CD4-positive, CD25-positive, alpha-beta regulatory T cell (primary cell): ENCODE results near the gene FAM53B. TPM values are rescaled to one million over a fixed set of nuclear protein-coding genes. Genes with fewer than 3 reads are reported as not detected.

Experiments
- ATAC-seq, 2 donors: fragments of 150-1000 bp; cut with Tn5 transposase; one replicate each; pipeline ENCODE4 v1.10.0; 2021; ENCODE audit warnings: low read depth in 2 of 2, moderate number of reproducible peaks in 2 of 2, moderate library complexity in 1 of 2
- DNase-seq, 3 donors: peaks; one replicate each; pipeline versions ENCODE4 v3.0.0 to v3.0.0-alpha.2; 2012 to 2022; ENCODE audit warnings: mixed read lengths in 1 of 3
- H3K27ac ChIP-seq: one replicate; pipeline ENCODE4 v1.7.0; 2013; ENCODE audit warnings: mild to moderate bottlenecking, low read length; ENCODE audit not compliant: insufficient read depth, poor library complexity, severe bottlenecking
- H3K27me3 ChIP-seq: one replicate; pipeline ENCODE4 v1.7.0; 2013; ENCODE audit warnings: low read length; ENCODE audit not compliant: control insufficient read depth, insufficient read depth
- H3K36me3 ChIP-seq: one replicate; pipeline ENCODE4 v1.7.0; 2013; ENCODE audit warnings: mild to moderate bottlenecking, low read length, moderate library complexity; ENCODE audit not compliant: control insufficient read depth, insufficient read depth
- H3K4me1 ChIP-seq: 2 replicates; pipeline ENCODE4 v1.7.0; 2013; ENCODE audit warnings: mild to moderate bottlenecking, low read length; ENCODE audit not compliant: insufficient read depth, control insufficient read depth, poor library complexity, severe bottlenecking
- H3K4me3 ChIP-seq: one replicate; pipeline ENCODE4 v1.7.0; 2013; ENCODE audit warnings: low read depth, mild to moderate bottlenecking, low read length, moderate library complexity
- H3K9me3 ChIP-seq, 2 experiments: 1 replicate in 1 of 2; 2 replicates in 1 of 2; pipeline ENCODE4 v1.7.0; 2013; ENCODE audit warnings: low read length in 2 of 2, mild to moderate bottlenecking in 1 of 2, moderate library complexity in 1 of 2; ENCODE audit not compliant: control insufficient read depth in 2 of 2
- H3K27ac Mint-ChIP-seq, 3 donors: one replicate each; pipeline ENCODE4 v1.8.0; 2020 to 2022; ENCODE audit warnings: mild to moderate bottlenecking in 3 of 3, mixed read lengths in 3 of 3, moderate library complexity in 2 of 3
- H3K27me3 Mint-ChIP-seq: one replicate; pipeline ENCODE4 v1.8.0; 2022; ENCODE audit warnings: mild to moderate bottlenecking, mixed read lengths
- H3K36me3 Mint-ChIP-seq: one replicate; pipeline ENCODE4 v1.8.0; 2020; ENCODE audit warnings: mixed read lengths
- H3K4me1 Mint-ChIP-seq, 4 donors: one replicate each; pipeline ENCODE4 v1.8.0; 2020 to 2022; ENCODE audit warnings: mixed read lengths in 4 of 4, mild to moderate bottlenecking in 1 of 4
- H3K4me3 Mint-ChIP-seq, 4 donors: one replicate each; pipeline ENCODE4 v1.8.0; 2020 to 2022; ENCODE audit warnings: mild to moderate bottlenecking in 4 of 4, mixed read lengths in 4 of 4, moderate library complexity in 3 of 4
- H3K9me3 Mint-ChIP-seq, 7 donors: one replicate each; pipeline ENCODE4 v1.8.0; 2020 to 2022; ENCODE audit warnings: mixed read lengths in 7 of 7, mild to moderate bottlenecking in 3 of 7, moderate library complexity in 2 of 7
- polyA plus RNA-seq, 4 donors: library from polyadenylated mRNA; unstranded; fragments of 300-500 nt; fragmentation: Illumina TruSeq; gene quantifications; one replicate each; pipeline ENCODE4 v1.2.3, GENCODE V29; 2021
- total RNA-seq: library from RNA; stranded (reverse); gene quantifications from one replicate; pipeline ENCODE4 v1.2.3, GENCODE V29; 2022

The FAM53B gene
- total and polyA plus RNA-seq, 5 donors from 2014 or later: 5.8 to 116 (median 15.0) TPM

- peaks cover 27 to 99% (median 80%) of the 10 kb centered on the region in 4 donors for H3K4me1 Mint-ChIP-seq
- H3K4me1 ChIP-seq: peaks cover 100% of the 10 kb centered on the region
- no peak for DNase-seq
- H3K36me3 Mint-ChIP-seq: peaks cover 4% of the 10 kb centered on the region
- H3K27me3 Mint-ChIP-seq: peaks cover 4% of the 10 kb centered on the region
- H3K36me3 ChIP-seq: no peaks in the 10 kb centered on the region
- peak overlapping the region; percentile 97 for H3K27ac ChIP-seq
- H3K9me3 ChIP-seq: no peaks in the 10 kb centered on the region
- no peaks in the 10 kb centered on the region for H3K27me3 ChIP-seq
- peak overlapping the region; percentile 63 for H3K4me3 ChIP-seq
- peak overlapping the region; percentile 73 to 88 (median 85) for H3K4me3 Mint-ChIP-seq
- H3K27ac Mint-ChIP-seq: peak overlapping the region; percentile 97 to 99 (median 99)
- H3K9me3 Mint-ChIP-seq: no peaks in the 10 kb centered on the region
- no peak for ATAC-seq
Measured at GRCh38 chr10:124723826-124724225, 20.4 kb downstream of the FAM53B start.

- H3K27ac Mint-ChIP-seq: peak overlapping the region; percentile 97 to 99 (median 99)
- Histone ChIP-seq H3K4me3 (peak overlapping the region; percentile 63), H3K4me1 (peaks cover 100% of the 10 kb centered on the region), H3K36me3 (no peaks in the 10 kb centered on the region), H3K27me3 (no peaks in the 10 kb centered on the region), H3K27ac (peak overlapping the region; percentile 97), H3K9me3 (no peaks in the 10 kb centered on the region)
- ATAC-seq (peak; percentile 7 to 15), DNase-seq (peak; percentile 33 to 74 (median 56))
- no peaks in the 10 kb centered on the region for H3K9me3 Mint-ChIP-seq
- peaks cover 24 to 99% (median 78%) of the 10 kb centered on the region in 4 donors for H3K4me1 Mint-ChIP-seq
- H3K27me3 Mint-ChIP-seq: peaks cover 6% of the 10 kb centered on the region
- H3K4me3 Mint-ChIP-seq: peak overlapping the region; percentile 73 to 88 (median 85)
- no peaks in the 10 kb centered on the region for H3K36me3 Mint-ChIP-seq
Measured at GRCh38 chr10:124722798-124723783, 21.1 kb downstream of the FAM53B start.

GRCh38 chr10:124721330-124722045 is 22.7 kb downstream of the FAM53B start:
- H3K4me3 Mint-ChIP-seq: peak overlapping the region; percentile 42 to 84 (median 80)
- Histone ChIP-seq H3K27me3 (no peaks in the 10 kb centered on the region), H3K27ac (peak overlapping the region; percentile 97), H3K4me1 (peaks cover 100% of the 10 kb centered on the region), H3K4me3 (peak overlapping the region; percentile 54), H3K36me3 (no peaks in the 10 kb centered on the region), H3K9me3 (no peaks in the 10 kb centered on the region)
- H3K27ac Mint-ChIP-seq: peak overlapping the region; percentile 94 to 99 (median 97)
- no peak for DNase-seq
- peaks cover 21 to 99% (median 80%) of the 10 kb centered on the region in 4 donors for H3K4me1 Mint-ChIP-seq
- H3K27me3 Mint-ChIP-seq: peaks cover 6% of the 10 kb centered on the region
- no peaks in the 10 kb centered on the region for H3K36me3 Mint-ChIP-seq
- ATAC-seq: no peak
- no peaks in the 10 kb centered on the region for H3K9me3 Mint-ChIP-seq

GRCh38 chr10:124719213-124719851 is 24.8 kb downstream of the FAM53B start:
- peak; percentile 59 to 93 (median 85) for DNase-seq
- peaks cover 24 to 99% (median 81%) of the 10 kb centered on the region in 4 donors for H3K4me1 Mint-ChIP-seq

DNA sequence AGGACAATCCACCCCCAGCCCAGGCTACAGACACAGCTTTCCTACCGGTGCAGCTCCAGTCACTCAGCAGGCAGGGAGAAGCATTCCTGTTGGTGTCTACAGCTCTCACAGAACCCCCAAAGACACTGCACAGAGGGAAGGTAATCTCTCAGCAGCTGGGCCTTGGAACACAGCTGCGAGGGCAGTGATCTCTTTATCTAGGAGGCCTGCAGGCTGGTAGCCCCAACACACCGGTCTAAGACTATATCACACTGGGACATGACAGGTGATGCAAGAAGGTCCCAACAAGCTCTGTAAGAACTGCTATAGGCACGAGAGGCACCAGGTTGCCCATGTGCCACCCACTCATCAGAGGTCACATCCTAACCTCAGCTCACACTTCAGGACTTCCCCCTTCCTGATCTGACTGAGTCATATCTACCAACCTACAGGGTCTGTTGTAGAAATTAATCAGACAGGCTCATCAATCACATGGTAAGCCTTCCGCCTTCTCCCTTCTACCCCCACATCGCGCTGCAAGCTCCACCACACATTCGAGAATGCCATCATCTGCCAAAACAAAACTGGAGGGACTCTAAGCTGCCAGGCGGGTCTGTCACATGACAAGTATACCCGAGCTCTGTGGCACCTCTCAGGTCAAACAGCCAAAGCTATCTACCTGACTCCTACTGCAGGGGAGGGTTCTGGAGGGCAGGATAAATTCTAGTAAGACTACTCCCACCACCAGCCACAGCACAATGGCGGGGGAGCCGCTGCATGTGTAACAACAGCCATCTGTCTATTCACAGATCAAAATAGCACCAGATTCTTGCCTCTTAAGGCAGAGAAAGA is 26.1 kb downstream of the FAM53B start:
- DNase-seq (peak; percentile 78 to 96 (median 86)), ATAC-seq (peak; percentile 84 to 89)
- Mint-ChIP-seq H3K27me3 (peaks cover 6% of the 10 kb centered on the region), H3K4me3 (peak overlapping the region; percentile 49 to 79 (median 74)), H3K36me3 (peaks cover 1% of the 10 kb centered on the region), H3K9me3 (no peaks in the 10 kb centered on the region), H3K4me1 (peaks cover 31 to 99% (median 82%) of the 10 kb centered on the region in 4 donors), H3K27ac (peak overlapping the region; percentile 97 to 99 (median 98))
- Histone ChIP-seq H3K36me3 (no peaks in the 10 kb centered on the region), H3K9me3 (no peaks in the 10 kb centered on the region), H3K27me3 (no peaks in the 10 kb centered on the region), H3K4me1 (peaks cover 99% of the 10 kb centered on the region), H3K4me3 (peak overlapping the region; percentile 79), H3K27ac (peak overlapping the region; percentile 97)

More at GRCh38 chr10:124719213-124719851, 24.8 kb downstream of the FAM53B start:
- H3K27me3 ChIP-seq: no peaks in the 10 kb centered on the region
- peak overlapping the region; percentile 97 to 99 (median 98) for H3K27ac Mint-ChIP-seq
- peak overlapping the region; percentile 49 to 79 (median 74) for H3K4me3 Mint-ChIP-seq
- H3K9me3 Mint-ChIP-seq: no peaks in the 10 kb centered on the region
- H3K4me1 ChIP-seq: peaks cover 99% of the 10 kb centered on the region
- H3K36me3 Mint-ChIP-seq: no peaks in the 10 kb centered on the region
- peak; percentile 38 to 45 for ATAC-seq
- no peaks in the 10 kb centered on the region for H3K9me3 ChIP-seq
- H3K36me3 ChIP-seq: no peaks in the 10 kb centered on the region
- peak overlapping the region; percentile 97 for H3K27ac ChIP-seq
- peak overlapping the region; percentile 79 for H3K4me3 ChIP-seq
- peaks cover 6% of the 10 kb centered on the region for H3K27me3 Mint-ChIP-seq

- H3K36me3 ChIP-seq: no peaks in the 10 kb centered on the region
- peak overlapping the region; percentile 97 for H3K27ac ChIP-seq
Measured at GRCh38 chr10:124717041-124717757, 27.0 kb downstream of the FAM53B start.

More at GRCh38 chr10:124717041-124717757, 27.0 kb downstream of the FAM53B start:
- ATAC-seq (no peak), DNase-seq (no peak)
- Histone ChIP-seq H3K27me3 (no peaks in the 10 kb centered on the region), H3K9me3 (no peaks in the 10 kb centered on the region), H3K4me1 (peaks cover 99% of the 10 kb centered on the region), H3K4me3 (peak overlapping the region; percentile 79)
- H3K27ac Mint-ChIP-seq: peak overlapping the region; percentile 97 to 99 (median 98)
- H3K27me3 Mint-ChIP-seq: peaks cover 6% of the 10 kb centered on the region
- H3K9me3 Mint-ChIP-seq: no peaks in the 10 kb centered on the region
- H3K4me3 Mint-ChIP-seq: peak overlapping the region; percentile 49 to 79 (median 74)
- H3K4me1 Mint-ChIP-seq: peaks cover 28 to 98% (median 81%) of the 10 kb centered on the region in 4 donors
- peaks cover 3% of the 10 kb centered on the region for H3K36me3 Mint-ChIP-seq
